Central memory CD4-positive, alpha-beta T cell (primary cell): Measurements from ENCODE around the gene MAP3K15.
A peak's percentile ranks its signal among the peaks of the same experiment; 100 is the strongest.

Source experiments
- DNase-seq: peaks from one replicate; pipeline ENCODE4 v3.0.0; 2022
- total RNA-seq, 3 experiments: gene quantifications; one replicate each; lab custom pipeline; 2026; lab: John Stamatoyannopoulos, UW

MAP3K15 gene, protein sequence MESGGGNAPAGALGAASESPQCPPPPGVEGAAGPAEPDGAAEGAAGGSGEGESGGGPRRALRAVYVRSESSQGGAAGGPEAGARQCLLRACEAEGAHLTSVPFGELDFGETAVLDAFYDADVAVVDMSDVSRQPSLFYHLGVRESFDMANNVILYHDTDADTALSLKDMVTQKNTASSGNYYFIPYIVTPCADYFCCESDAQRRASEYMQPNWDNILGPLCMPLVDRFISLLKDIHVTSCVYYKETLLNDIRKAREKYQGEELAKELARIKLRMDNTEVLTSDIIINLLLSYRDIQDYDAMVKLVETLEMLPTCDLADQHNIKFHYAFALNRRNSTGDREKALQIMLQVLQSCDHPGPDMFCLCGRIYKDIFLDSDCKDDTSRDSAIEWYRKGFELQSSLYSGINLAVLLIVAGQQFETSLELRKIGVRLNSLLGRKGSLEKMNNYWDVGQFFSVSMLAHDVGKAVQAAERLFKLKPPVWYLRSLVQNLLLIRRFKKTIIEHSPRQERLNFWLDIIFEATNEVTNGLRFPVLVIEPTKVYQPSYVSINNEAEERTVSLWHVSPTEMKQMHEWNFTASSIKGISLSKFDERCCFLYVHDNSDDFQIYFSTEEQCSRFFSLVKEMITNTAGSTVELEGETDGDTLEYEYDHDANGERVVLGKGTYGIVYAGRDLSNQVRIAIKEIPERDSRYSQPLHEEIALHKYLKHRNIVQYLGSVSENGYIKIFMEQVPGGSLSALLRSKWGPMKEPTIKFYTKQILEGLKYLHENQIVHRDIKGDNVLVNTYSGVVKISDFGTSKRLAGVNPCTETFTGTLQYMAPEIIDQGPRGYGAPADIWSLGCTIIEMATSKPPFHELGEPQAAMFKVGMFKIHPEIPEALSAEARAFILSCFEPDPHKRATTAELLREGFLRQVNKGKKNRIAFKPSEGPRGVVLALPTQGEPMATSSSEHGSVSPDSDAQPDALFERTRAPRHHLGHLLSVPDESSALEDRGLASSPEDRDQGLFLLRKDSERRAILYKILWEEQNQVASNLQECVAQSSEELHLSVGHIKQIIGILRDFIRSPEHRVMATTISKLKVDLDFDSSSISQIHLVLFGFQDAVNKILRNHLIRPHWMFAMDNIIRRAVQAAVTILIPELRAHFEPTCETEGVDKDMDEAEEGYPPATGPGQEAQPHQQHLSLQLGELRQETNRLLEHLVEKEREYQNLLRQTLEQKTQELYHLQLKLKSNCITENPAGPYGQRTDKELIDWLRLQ (N-terminal part only)
- total RNA-seq = 0.07 to 0.39 (median 0.11) reads per million in 3 experiments

DNA sequence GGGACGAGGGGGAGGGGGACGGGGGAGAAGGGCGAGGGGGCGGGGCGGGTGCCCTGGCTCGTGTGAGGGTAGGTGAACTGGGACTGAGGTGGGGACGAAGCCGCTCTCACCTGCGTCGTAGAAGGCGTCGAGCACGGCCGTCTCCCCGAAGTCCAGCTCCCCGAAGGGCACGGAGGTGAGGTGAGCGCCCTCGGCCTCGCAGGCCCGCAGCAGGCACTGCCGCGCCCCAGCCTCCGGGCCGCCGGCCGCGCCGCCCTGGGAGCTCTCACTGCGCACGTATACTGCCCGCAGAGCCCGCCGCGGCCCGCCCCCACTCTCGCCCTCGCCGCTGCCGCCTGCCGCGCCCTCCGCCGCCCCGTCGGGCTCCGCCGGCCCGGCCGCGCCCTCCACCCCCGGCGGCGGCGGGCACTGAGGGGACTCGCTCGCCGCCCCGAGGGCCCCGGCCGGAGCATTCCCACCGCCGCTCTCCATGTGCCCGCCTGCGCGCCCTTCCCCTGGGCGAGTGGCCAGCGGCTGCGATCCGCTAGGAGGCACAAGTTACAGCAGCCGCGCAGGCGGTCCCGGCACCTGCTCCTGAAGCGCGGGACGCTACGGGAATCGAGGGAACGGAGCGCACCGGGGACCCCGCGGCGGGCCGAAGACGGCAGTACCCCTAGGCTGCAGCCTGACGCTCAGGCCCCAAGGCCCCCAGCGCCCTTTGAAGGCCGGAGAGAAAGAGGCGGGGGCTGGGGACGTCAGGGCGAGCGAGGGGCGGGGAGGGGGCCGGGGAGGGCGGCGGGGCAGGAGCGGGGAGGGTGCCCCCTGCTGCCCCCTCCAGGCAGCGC is at the start of gene MAP3K15:
Gene MAP3K15, minus strand, starts transcription at position 718 of the 824 bp plus-strand sequence. Its CDS starts 247 bp downstream, at position 471.
- no peak for DNase-seq

DNA sequence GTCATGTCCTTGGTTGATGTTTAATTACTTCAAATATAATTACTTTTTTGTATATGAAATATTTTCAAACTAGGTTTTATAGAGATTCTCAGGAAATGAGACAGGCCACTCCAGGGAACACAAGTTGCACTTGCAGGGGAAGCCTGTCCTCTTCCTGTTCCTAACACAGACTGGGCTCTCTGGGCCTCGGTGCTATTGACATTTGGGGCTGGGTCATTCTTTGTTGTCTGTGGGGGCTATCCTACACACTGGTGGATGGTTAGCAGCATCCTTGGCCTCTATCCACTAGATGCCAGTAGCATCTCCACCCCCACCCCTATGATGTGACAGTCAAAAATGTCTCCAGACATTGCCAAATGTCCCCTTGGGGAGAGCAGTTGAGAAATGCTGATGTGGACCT is 49.3 kb upstream of the MAP3K15 start:
- DNase-seq = no peak

DNA sequence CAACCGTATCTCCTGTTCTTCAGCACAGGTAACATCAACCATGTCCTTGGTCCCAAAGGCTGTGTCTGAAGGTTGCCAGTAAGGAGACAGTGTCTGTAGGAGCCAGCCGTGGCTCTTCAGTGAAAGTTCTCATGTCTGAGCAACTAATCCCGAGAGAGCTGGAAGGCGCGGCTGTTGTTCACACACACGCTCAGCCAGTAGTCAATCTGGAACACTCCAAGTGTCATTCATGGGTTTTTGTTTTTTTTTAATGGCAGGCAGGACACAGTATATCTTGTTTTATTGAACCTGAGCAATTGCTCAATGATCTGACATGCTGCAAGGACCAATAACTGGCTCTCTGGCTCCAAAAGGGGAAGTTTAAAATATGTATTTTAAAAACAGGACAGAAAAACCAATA is 48.4 kb upstream of the MAP3K15 start:
- no peak for DNase-seq

DNA sequence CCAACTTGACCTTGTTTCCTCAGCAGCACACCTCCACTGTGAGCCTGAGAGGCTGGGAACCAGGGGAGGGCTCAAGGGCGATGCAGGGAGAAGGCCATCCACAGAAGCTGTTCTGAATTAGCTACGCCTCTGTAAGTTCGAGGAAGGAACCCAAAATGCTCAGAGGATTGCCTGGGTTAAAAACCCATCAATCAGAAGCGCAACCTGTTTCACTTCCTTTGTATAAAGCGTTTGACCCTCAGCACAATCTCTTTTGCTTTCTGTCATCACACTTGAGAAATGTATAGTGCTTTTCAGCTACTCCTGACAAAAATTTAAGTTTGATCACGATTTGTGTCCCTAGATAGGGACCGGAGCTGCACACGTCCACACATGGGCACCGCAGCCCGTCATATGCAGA is 48.0 kb upstream of the MAP3K15 start:
- DNase-seq = no peak

DNA sequence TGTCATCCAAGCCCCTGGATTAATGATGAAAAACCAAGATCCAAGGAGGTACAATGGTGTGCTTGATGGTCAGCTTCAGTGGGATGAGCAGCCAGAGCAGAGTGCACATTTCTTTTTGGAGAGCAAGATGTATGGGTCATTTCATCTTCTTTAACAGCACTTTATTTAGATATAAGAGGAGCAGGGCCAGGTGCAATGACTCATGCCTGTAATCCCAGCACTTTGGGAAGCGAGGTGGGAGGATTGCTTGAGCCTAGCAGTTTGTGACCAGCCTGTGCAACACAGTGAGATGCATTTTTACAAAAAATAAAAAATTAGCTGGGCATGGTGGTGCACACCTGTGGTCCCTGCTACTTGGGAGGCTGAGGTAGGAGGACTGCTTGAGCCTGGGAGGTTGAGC is 45.3 kb upstream of the MAP3K15 start:
- DNase-seq = no peak

DNA sequence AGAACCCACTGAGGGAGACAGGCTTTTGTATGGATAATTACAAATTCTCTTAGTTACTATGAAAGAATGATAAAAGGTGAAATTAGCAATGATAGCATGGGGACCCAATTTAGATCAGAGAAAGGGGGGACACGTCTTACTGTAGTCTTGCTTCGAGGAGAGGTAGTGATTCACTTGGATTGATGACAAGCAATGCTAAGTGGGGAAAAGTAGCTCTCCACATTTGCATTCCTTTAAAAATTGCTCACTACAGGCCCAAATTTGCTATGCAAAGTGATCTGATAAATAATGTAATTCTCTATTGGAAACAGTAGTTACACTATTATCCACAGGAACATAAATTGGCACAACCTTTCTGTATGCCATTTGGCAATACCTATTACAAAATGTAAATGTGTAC is 42.5 kb upstream of the MAP3K15 start:
- no peak for DNase-seq

DNA sequence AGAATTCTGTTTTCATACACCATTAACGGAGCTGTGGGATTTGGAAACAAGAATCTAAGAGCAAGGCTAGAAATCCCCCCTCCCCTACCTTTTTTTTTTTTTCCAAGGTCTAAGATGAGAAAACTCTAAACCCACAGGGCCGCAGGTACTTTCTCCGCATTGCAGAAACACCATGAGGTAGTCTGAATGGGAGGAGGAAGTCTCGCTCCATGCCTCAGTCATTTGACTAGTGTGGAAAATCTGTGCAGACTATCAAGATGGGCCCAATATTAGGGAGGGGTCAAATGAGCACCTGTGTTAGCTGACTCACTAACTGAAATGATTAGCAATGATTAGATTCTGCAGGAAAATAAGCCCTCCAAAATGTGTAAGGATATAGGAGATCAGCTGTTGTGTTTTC is 40.9 kb upstream of the MAP3K15 start:
- no peak for DNase-seq

DNA sequence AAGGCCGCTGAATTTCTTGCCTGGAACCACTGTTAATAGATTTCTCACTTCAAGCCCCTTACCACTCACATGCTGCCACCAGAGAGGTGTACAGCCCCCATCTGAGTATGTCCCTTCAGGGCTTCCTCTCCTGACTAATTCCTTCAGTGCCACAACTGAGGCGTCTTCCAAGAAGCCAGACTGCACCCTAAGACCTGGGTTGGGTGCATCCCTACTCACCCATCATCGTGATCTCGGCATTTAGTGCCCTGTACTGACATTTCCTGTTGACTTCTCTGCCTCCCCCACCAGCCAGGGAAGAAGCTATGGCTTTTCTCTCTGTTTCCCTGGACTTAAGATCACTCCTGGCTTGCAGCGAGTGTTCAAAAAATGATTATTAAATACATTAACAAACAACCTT is 40.4 kb upstream of the MAP3K15 start:
- no peak for DNase-seq

DNA sequence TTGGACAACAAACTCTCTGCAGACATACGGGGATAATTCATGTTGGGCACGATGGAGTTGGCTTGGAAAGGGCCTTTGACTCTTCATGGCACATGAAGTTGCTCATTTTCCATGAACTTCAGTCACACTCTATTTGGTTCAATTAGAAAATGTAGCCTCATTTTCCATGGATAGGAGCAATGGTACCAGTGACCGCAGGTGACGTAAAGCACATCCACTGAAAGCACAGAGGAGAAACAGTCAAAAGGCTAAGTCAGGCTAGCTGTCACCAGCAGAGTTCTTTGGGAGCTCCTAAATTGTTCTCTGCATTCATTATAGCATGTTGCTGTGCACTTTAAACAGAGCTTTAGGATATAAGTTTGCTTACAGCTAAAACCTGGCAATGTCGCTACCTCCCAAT is 39.9 kb upstream of the MAP3K15 start:
- no peak for DNase-seq

DNA sequence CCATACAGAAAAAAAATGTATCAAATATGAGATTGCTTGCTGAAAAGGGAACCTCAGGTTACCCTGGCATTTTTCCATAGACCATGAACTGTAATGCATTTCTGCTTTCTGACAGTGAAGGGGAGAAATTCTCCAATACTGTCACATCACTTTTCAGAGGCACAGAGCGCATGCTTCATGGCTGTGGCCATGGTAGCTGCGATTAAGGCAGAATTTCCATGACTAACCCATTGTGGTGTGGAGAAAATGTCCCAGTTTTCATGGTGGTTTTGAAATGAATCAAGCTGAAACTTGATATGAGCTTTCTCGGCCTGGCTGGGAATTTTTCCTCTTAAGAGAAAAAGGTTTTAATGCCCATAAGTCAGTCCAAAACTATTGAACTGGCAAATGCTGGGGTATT is 39.5 kb upstream of the MAP3K15 start:
- no peak for DNase-seq

DNA sequence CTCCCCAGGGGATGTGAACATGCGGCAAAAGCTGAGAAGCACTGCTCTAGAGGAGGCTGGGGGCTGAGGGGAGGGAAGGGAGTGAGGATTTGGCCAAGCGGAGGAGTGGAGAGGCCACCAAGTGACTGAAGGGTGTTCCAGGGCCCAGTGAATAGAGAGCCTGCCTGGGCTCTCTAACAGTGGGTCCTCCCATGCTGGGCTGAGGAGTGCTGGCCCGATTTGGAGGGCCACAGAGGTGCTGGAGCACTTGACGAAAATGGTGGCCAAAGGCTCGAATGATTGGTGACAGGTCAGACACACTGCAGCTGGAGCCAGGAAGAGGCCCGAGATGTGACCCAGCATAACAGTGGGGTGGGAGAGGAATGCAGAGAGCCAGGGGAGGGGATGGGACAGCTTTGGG is 37.5 kb upstream of the MAP3K15 start:
- DNase-seq = no peak

DNA sequence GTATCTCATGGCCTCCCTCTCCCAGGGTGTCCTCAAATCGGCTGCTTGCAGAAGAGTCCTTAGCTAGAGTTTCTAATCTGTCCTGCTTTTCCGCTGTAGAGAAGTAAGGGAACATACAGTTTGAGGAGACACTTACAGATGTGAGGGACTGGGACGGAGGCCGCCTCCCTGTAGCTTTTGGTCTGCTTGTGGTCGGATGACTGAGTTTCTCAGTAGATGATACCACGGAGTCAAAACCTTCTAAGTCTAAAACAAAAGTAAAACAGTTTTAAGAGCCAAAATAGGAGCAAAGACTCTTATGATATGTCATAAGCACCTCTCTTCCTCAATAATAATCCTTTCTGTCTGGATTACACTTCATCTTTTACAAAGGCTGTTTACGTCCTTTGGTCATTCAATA is 34.5 kb upstream of the MAP3K15 start:
- DNase-seq = no peak

DNA sequence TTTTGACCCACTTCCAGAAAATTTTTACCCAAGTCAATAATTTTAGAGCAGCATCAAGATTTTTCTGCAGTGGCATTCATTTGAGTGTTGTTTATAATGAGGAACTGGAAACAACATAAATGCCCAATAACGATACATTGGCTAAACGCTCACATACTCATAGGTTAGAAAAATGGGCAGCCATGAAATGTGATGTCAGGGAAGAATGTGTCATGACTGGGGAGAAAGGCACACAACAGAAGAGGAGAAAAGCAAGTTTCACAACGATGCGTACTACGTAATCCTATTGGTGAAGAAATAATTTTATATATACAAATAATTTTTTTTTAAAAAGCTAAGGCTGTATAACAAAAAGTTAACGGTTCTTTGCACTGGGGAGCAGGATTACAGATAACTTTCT is 33.6 kb upstream of the MAP3K15 start:
- no peak for DNase-seq

DNA sequence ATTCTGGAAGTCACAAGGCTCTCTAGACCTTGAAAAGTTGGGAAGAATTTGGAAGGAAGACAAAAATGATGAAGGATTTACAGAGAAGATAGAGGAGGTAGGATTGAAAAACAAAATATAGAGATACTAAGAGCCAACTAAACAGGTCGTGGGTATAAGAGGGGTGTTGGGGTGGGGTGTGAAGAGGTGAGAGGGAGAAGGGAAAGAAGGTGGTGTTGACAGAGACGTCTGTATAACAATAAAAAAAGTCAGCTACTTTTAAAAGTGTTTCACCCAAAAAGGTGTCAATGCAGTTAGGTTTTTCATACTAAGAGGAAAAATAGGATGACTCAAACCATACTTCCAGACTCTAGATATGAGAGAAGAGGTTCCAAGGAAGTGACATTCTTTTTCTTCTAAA is 33.0 kb upstream of the MAP3K15 start:
- no peak for DNase-seq

DNA sequence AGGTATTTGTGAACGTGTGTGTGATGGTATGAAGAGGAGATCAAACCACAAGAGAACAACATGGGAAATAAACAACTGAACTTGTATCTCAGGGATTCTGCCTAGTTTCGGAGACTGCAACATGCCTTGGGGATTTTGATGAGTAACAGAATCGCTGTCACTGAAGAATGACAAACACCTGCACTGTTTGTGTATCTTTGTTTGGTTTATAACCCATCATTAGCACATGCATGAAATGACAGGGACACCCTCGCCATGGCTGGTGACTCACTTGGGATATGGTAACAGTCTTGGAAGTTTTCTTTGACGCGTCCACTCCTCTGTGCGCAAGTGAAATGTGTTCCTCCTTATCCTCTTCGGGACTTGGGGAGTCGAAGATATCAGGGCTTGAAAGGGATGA is 30.3 kb upstream of the MAP3K15 start:
- DNase-seq = no peak

DNA sequence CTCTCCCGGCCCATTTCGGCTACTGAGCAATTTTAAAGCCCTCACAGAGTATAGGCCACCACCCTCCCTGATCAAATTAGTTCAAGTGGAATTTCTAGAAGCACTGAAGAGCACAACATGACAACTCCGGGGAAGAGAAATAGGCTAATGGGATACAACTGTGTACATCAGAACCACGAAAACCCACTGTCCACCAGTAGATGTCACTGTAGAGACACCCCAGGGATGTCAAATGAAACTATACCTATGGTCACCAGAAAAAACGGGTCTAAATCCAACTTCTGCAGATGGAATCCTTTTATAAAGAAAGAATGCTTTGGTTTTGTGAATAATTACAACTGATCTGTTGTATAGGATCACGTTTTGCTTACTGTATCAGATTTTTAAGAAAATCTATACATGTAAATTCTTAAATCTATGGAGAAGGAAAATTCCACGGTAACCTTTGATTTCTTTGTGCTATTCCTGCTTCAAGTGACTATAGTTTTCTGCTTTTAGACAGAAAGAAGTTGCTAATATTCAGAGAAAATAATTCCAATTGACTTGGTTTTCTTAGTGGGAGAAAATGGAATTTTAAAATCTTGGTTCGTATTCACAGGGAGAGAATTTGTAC is 29.5 kb upstream of the MAP3K15 start:
- peak; percentile 12 for DNase-seq

DNA sequence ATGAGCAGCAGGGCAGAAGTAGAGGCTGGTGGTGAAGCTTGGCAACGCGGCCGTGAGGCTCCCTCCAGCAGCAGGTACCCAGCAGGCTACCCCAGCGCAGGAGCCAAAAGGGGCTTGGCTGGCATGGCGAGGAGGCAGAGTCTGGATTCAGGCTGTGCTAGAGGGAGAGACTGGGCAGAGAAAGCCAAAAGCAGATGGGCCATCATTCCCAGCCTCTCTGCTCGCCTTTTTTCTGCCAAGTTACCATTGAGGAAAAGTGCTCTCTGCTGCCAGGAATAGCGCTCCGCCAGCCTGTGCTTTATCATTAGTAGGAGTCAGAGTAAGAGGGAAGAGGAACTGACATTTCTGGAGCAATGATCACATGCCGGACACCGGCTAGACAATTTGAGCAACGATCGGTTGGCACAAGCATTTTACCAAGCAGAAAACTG is 28.7 kb upstream of the MAP3K15 start:
- no peak for DNase-seq

DNA sequence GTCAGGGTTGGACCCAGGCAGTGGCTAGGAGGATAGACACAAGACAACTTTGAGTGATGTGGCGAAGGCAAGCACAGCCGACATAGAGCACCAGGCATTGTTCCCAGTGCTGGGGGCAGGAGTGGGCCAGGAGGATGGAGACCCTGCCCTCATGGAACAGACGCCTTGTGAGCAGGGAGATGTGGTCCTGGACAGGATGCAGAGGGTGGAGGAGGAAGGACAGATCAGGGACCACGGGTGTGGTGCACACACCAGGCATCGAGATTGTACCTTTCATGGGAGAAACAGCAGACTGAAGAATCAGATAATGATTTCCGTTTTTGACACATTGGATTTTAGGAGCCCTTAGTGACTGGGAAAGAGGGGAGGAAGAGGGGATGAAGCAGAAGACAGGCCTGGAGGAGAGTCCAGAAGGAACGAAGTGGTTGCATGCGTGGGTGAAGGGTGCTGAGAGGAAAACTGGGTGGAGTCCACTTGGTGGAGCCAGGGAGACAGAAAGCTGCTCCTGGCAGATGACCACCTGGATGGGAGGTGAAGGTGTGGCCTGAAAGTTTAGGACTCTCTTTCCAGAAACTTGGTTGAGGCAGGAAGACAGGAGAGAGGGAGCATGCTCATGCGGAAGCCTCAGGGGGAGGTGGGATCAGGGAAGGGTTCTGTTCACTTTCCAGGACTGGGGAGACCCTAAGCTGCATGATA is 27.9 kb upstream of the MAP3K15 start:
- DNase-seq = no peak

DNA sequence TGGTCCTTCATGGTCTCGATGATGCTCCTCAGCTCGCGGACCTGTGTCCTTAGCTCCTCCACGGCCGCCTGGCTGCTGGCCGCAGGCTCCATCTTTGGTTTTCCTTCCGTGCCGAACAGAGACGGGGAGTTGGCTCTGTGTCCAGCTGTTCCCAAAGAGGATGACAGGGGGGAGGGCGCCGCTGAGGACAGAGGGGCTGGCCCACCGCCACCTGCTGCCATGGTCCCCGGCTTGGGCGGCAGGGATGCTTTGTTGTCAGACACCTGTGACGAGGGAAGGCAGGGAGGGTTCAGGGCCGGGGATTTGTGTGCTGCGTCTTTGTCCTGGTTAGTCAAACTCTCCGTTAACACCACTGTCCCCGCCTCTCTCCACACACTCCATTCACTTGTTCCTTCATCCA is 26.6 kb upstream of the MAP3K15 start:
- DNase-seq = no peak

DNA sequence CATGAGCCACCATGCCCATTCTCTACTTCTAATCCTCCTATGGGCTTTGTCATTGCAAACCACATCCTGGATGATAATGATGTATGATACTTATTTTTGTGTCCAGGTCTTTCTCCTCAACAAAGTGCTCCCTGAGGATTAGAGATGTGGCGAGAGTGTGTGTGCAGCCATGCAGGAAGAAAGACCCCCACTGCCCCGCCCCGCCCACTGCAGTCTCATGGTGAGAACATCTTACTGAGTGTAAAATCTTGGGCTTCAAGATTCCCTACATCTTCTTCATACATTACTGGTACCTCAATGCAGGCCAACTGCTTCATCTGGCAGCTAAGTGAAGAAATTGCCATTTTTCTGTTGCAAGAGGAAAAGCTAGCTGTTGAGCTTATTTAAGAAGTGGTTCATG is 25.9 kb upstream of the MAP3K15 start:
- no peak for DNase-seq

DNA sequence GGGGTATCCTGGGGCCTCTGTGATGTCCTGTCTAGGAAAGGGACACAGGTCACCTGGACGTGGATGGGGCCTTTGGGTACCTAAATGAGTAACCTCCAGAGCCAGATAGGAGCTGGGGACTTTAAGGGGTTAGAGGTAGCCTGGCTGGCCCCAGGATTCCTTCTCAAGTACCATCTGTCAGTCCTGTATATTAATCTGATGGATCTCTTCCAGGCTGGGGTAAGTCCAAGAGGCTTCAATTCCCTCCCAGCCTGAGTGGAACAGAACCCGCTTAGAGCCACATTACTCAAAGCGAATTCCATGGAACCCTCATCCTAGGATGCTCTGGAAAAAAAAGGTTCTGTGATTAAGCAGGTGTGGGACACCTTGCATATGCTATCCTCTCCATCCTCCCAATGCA is 24.8 kb upstream of the MAP3K15 start:
- no peak for DNase-seq
